K562 (cell line): ENCODE results near the gene DRAXIN. TPM values are rescaled to one million over a fixed set of nuclear protein-coding genes. Genes with fewer than 3 reads are reported as not detected.

ENCODE experiments used
- CREB3 ChIP-seq: fragments of 450-650 bp; conservative IDR thresholded peaks from 2 replicates; pipeline ENCODE4 v1.6.1; 2016; ENCODE audit warnings: missing genetic modification characterization, low read depth, mild to moderate bottlenecking, missing compliant biosample characterization, moderate library complexity
- EP300 ChIP-seq: IDR thresholded peaks from 2 replicates; pipeline ENCODE4 v1.6.1; 2012; ENCODE audit warnings: low read length, improper control_type of control experiment
- EZH2 ChIP-seq: IDR thresholded peaks from 2 replicates; pipeline ENCODE4 v1.6.1; 2012; ENCODE audit warnings: low read depth, mild to moderate bottlenecking, inconsistent platforms, low read length, borderline replicate concordance
- FOXJ2 ChIP-seq: fragments of 200-800 bp; sonication (Bioruptor generic); IDR thresholded peaks from 2 replicates; pipeline ENCODE4 v1.6.1; 2016; ENCODE audit warnings: missing genetic modification characterization, missing compliant biosample characterization
- HMBOX1 ChIP-seq: sonication (generic); IDR thresholded peaks from 2 replicates; pipeline ENCODE4 v1.6.1; 2016
- HSF4 ChIP-seq: fragments of 250-450 bp; sonication (Bioruptor Pico); IDR thresholded peaks from 2 replicates; pipeline ENCODE4 v2.1.2; 2022; ENCODE audit warnings: mild to moderate bottlenecking, moderate library complexity, borderline replicate concordance
- MCM5 ChIP-seq: fragments of 450-650 bp; IDR thresholded peaks from 2 replicates; pipeline ENCODE4 v1.6.1; 2016; ENCODE audit warnings: low read depth
- NCOA1 ChIP-seq: fragments of 450-650 bp; IDR thresholded peaks from 2 replicates; pipeline ENCODE4 v1.6.1; 2016; ENCODE audit warnings: low read depth
- NEUROD1 ChIP-seq: fragments of 150-350 bp; IDR thresholded peaks from 2 replicates; pipeline ENCODE4 v1.6.1; 2014; ENCODE audit warnings: borderline replicate concordance, low read length, low read depth; ENCODE audit not compliant: partially characterized antibody
- PHF20 ChIP-seq: fragments of 450-650 bp; IDR thresholded peaks from 2 replicates; pipeline ENCODE4 v1.6.1; 2018; ENCODE audit not compliant: partially characterized antibody
- PHF21A ChIP-seq: fragments of 450-650 bp; IDR thresholded peaks from 2 replicates; pipeline ENCODE4 v1.6.1; 2017; ENCODE audit warnings: low read depth, borderline replicate concordance
- RAD21 ChIP-seq, 2 experiments: fragments of 250-450 bp in 1 of 2; fragments of 450-650 bp in 1 of 2; sonication (Bioruptor Pico) in 1 of 2; formaldehyde crosslinking in 1 of 2; IDR thresholded peaks in 1 of 2; conservative IDR thresholded peaks in 1 of 2; 2 replicates each; pipeline versions ENCODE4 v1.4.0 to v1.8.0; 2020 to 2022; ENCODE audit warnings: mild to moderate bottlenecking in 2 of 2, moderate library complexity in 1 of 2
- TFAP4 ChIP-seq: sonication (generic); formaldehyde crosslinking; IDR thresholded peaks from 2 replicates; pipeline ENCODE4 v1.8.0; 2022; ENCODE audit warnings: missing genetic modification reagents, mild to moderate bottlenecking, moderate library complexity, borderline replicate concordance
- THRAP3 ChIP-seq: fragments of 450-650 bp; IDR thresholded peaks from 2 replicates; pipeline ENCODE4 v1.6.1; 2016; ENCODE audit warnings: mild to moderate bottlenecking, inconsistent platforms, borderline replicate concordance
- WHSC1 ChIP-seq: IDR thresholded peaks from one replicate; pipeline ENCODE4 v1.6.1; 2012; ENCODE audit warnings: low read length, control low read depth, inconsistent platforms
- ZBTB17 ChIP-seq: fragments of 450-650 bp; formaldehyde crosslinking; IDR thresholded peaks from 2 replicates; pipeline ENCODE4 v1.4.0; 2020; ENCODE audit warnings: mild to moderate bottlenecking
- ZBTB2 ChIP-seq: fragments of 450-650 bp; IDR thresholded peaks from 2 replicates; pipeline ENCODE4 v1.6.1; 2016; ENCODE audit warnings: antibody characterized with exemption
- ZC3H8 ChIP-seq: fragments of 450-650 bp; IDR thresholded peaks from 2 replicates; pipeline ENCODE4 v1.6.1; 2017
- ZNF12 ChIP-seq: sonication (generic); formaldehyde crosslinking; IDR thresholded peaks from 2 replicates; pipeline ENCODE4 v1.4.0; 2020; ENCODE audit warnings: mild to moderate bottlenecking, missing genetic modification reagents
- ZNF408 ChIP-seq: fragments of 250-450 bp; sonication (Bioruptor Pico); IDR thresholded peaks from 2 replicates; pipeline ENCODE4 v1.4.0; 2020; ENCODE audit warnings: low read depth, mild to moderate bottlenecking, moderate library complexity
- ZNF431 ChIP-seq: sonication (generic); formaldehyde crosslinking; IDR thresholded peaks from 2 replicates; pipeline ENCODE4 v1.8.0; 2022; ENCODE audit warnings: mild to moderate bottlenecking, missing genetic modification reagents
- ZNF512 ChIP-seq: IDR thresholded peaks from 2 replicates; pipeline ENCODE4 v1.6.1; 2016; ENCODE audit warnings: missing genetic modification characterization, missing compliant biosample characterization
- ZNF785 ChIP-seq: fragments of 250-450 bp; sonication (Bioruptor Pico); IDR thresholded peaks from 2 replicates; pipeline ENCODE4 v1.4.0; 2020; ENCODE audit warnings: mild to moderate bottlenecking
- ZSCAN32 ChIP-seq: fragments of 450-650 bp; formaldehyde crosslinking; IDR thresholded peaks from 2 replicates; pipeline ENCODE4 v1.4.0; 2020; ENCODE audit warnings: mild to moderate bottlenecking, moderate library complexity
- polyA plus RNA-seq, 8 experiments: library from polyadenylated mRNA; depleted of rRNA in 4 of 8; stranded (reverse) in 5 of 8; unstranded in 3 of 8; fragments of >200 nt; fragmentation: Nextera tagmentation in 2 of 8; fragmentation: Illumina TruSeq in 1 of 8; extraction: Ambion mirVana in 2 of 8; extraction: Trizol in 1 of 8; gene quantifications; 2 replicates each; pipeline versions ENCODE4 v1.2.1 to v1.2.3, GENCODE V29; 2011 to 2014; ENCODE audit warnings: inconsistent platforms in 1 of 8, missing spikeins in 1 of 8
- total RNA-seq, 7 experiments: library from RNA; depleted of rRNA in 6 of 7; stranded (reverse); fragments of >200 nt in 6 of 7; fragmentation: Illumina TruSeq in 2 of 7; extraction: Trizol in 2 of 7; gene quantifications; 2 replicates each; pipeline versions ENCODE4 v1.2.1 to v1.2.3, GENCODE V29; 2011 to 2021; ENCODE audit warnings: low replicate concordance in 1 of 7

Gene DRAXIN
- total and polyA plus RNA-seq, 9 of the 15 experiments (the other 6 are each of a cell fraction or from before 2014, with no cell fraction given), result 0.01 to 0.04 (median 0.01) TPM; not detected in 6

GRCh38 chr1:11681071-11681771, 10.3 kb upstream of the DRAXIN start, which contains the start of gene MAD2L2 (continued):
- TF ChIP-seq CREB3 (tag) (no peak), MCM5 (no peak), ZNF408 (CRISPR knock-in tag) (no peak), FOXJ2 (tag) (no peak), ZBTB2 (no peak), PHF20 (no peak), NCOA1 (peak; percentile 79; the same call in 1 of the 2 replicates), HMBOX1 (no peak), ZBTB17 (CRISPR knock-in tag) (peak; percentile 19; the same call in 1 of the 2 replicates), EZH2 (no peak), ZNF12 (CRISPR knock-in tag) (0 out of 2 replicates have a peak, but pooled peaks have one; percentile 12), THRAP3 (no peak), NEUROD1 (peak; percentile 86), RAD21 (CRISPR knock-in tag; conservative IDR thresholded peaks at IDR 0.05 in 1 of 2, IDR thresholded peaks at IDR 0.05 in 1 of 2) (no peak), HSF4 (CRISPR knock-in tag) (no peak), TFAP4 (CRISPR knock-in tag) (peak; percentile 95), ZNF431 (CRISPR knock-in tag) (no peak), ZC3H8 (no peak), WHSC1 (no peak), EP300 (peak; percentile 40; the same call in 1 of the 2 replicates), ZSCAN32 (no peak), ZNF785 (CRISPR knock-in tag) (no peak), PHF21A (no peak), ZNF512 (tag) (no peak)
